ENCODE measurements around the gene IL23A.

GRCh38 chr12:56311003-56311402 lies 27.7 kb upstream of the IL23A start:
- no peak for TF ChIP-seq CTCF (IDR thresholded peaks at IDR 0.05; ENCODE audit: low read depth, low read length, poor library complexity, severe bottlenecking)
- no peak for TF ChIP-seq EZH2phosphoT487 (IDR thresholded peaks at IDR 0.05; ENCODE audit: borderline replicate concordance, low read length)
